Astrocyte (in vitro differentiated cells and primary cell): ENCODE results near the gene MYO5B. TPM values are rescaled to one million over a fixed set of nuclear protein-coding genes. Genes with fewer than 3 reads are reported as not detected.

Experiments
- DNase-seq: peaks from one replicate; pipeline ENCODE4 v3.0.0-alpha.2; 2010; ENCODE audit warnings: low read depth
- FAIRE-seq: peaks from 2 replicates; lab custom pipeline; 2011; peaks lifted over from hg19 to GRCh38; lab: Jason Lieb, UNC
- H2AFZ ChIP-seq: 2 replicates; pipeline ENCODE4 v1.6.0; 2012; ENCODE audit warnings: low read depth, low read length, inconsistent platforms
- H3K27ac ChIP-seq: 2 replicates; pipeline ENCODE4 v1.5.1; 2011; ENCODE audit warnings: low read depth, low read length, inconsistent platforms
- H3K27me3 ChIP-seq: 2 replicates; pipeline ENCODE4 v1.6.0; 2011; ENCODE audit warnings: low read length, inconsistent platforms; ENCODE audit not compliant: insufficient read depth
- H3K36me3 ChIP-seq: 2 replicates; pipeline ENCODE4 v1.5.1; 2011; ENCODE audit warnings: low read length, inconsistent platforms; ENCODE audit not compliant: insufficient read depth
- H3K4me1 ChIP-seq: 2 replicates; pipeline ENCODE4 v1.5.1; 2011; ENCODE audit warnings: low read length, inconsistent platforms; ENCODE audit not compliant: insufficient read depth
- H3K4me2 ChIP-seq: 2 replicates; pipeline ENCODE4 v1.6.0; 2012; ENCODE audit warnings: low read length, inconsistent platforms
- H3K4me3 ChIP-seq: 2 replicates; pipeline ENCODE4 v1.5.1; 2011; ENCODE audit warnings: low read depth, mild to moderate bottlenecking, low read length, inconsistent platforms; ENCODE audit not compliant: insufficient read depth
- H3K79me2 ChIP-seq: 2 replicates; pipeline ENCODE4 v1.6.0; 2012; ENCODE audit warnings: mild to moderate bottlenecking, low read length, inconsistent platforms; ENCODE audit not compliant: insufficient read depth
- H3K9ac ChIP-seq: 2 replicates; pipeline ENCODE4 v1.6.0; 2012; ENCODE audit warnings: mild to moderate bottlenecking, low read length, inconsistent platforms
- H3K9me3 ChIP-seq: 2 replicates; pipeline ENCODE4 v1.5.1; 2012; ENCODE audit warnings: low read depth, mild to moderate bottlenecking, low read length, inconsistent platforms; ENCODE audit not compliant: insufficient read depth
- H4K20me1 ChIP-seq: 2 replicates; pipeline ENCODE4 v1.6.0; 2012; ENCODE audit warnings: low read length, inconsistent platforms; ENCODE audit not compliant: insufficient read depth
- H3K27ac Mint-ChIP-seq: one replicate; pipeline ENCODE4 v1.8.0; 2021; ENCODE audit warnings: mild to moderate bottlenecking, mixed read lengths; ENCODE audit not compliant: unreplicated experiment
- H3K27me3 Mint-ChIP-seq: one replicate; pipeline ENCODE4 v1.8.0; 2021; ENCODE audit warnings: low read depth, mixed read lengths; ENCODE audit not compliant: unreplicated experiment
- H3K36me3 Mint-ChIP-seq: one replicate; pipeline ENCODE4 v1.8.0; 2021; ENCODE audit warnings: low read depth, mixed read lengths; ENCODE audit not compliant: unreplicated experiment
- H3K4me1 Mint-ChIP-seq: one replicate; pipeline ENCODE4 v1.8.0; 2021; ENCODE audit warnings: low read depth, mixed read lengths; ENCODE audit not compliant: unreplicated experiment
- H3K4me3 Mint-ChIP-seq: one replicate; pipeline ENCODE4 v1.8.0; 2021; ENCODE audit warnings: mild to moderate bottlenecking, moderate library complexity, mixed read lengths; ENCODE audit not compliant: unreplicated experiment
- H3K9me3 Mint-ChIP-seq: one replicate; pipeline ENCODE4 v1.8.0; 2021; ENCODE audit warnings: mild to moderate bottlenecking, mixed read lengths; ENCODE audit not compliant: unreplicated experiment
- CTCF ChIP-seq: IDR thresholded peaks from 2 replicates; pipeline ENCODE4 v1.5.1; 2011; ENCODE audit warnings: low read depth, mild to moderate bottlenecking, inconsistent platforms, low read length, moderate library complexity; ENCODE audit not compliant: insufficient read depth
- EZH2 ChIP-seq: IDR thresholded peaks from 2 replicates; pipeline ENCODE4 v1.6.1; 2012; ENCODE audit warnings: mild to moderate bottlenecking, low read length, inconsistent platforms; ENCODE audit not compliant: insufficient read depth
- total RNA-seq: library from RNA; stranded (reverse); gene quantifications from 2 replicates; pipeline ENCODE4 v1.2.1, GENCODE V29; 2021

The MYO5B gene
- total RNA-seq, 1 donor from 2014 or later = 8.3 TPM

- Mint-ChIP-seq H3K4me1 (peaks cover 20% of the 10 kb centered on the region), H3K27me3 (peaks cover 2% of the 10 kb centered on the region), H3K27ac (no peak overlapping the region), H3K36me3 (no peaks in the 10 kb centered on the region), H3K4me3 (no peak overlapping the region), H3K9me3 (peaks cover under 1% of the 10 kb centered on the region)
- FAIRE-seq = no peak
- Histone ChIP-seq H4K20me1 (no peaks in the 10 kb centered on the region), H3K9ac (no peak overlapping the region), H3K4me1 (peaks cover 6% of the 10 kb centered on the region), H2AFZ (no peak overlapping the region), H3K4me3 (no peak overlapping the region), H3K79me2 (no peaks in the 10 kb centered on the region), H3K27ac (no peak overlapping the region), H3K9me3 (no peaks in the 10 kb centered on the region), H3K4me2 (no peak overlapping the region), H3K27me3 (peaks cover 3% of the 10 kb centered on the region), H3K36me3 (no peaks in the 10 kb centered on the region)
- TF ChIP-seq EZH2 = no peak
- TF ChIP-seq CTCF = no peak
- peak; percentile 16 for DNase-seq
Measured at GRCh38 chr18:49880661-49881060, 314.3 kb downstream of the MYO5B start.

GRCh38 chr18:49879271-49879580 lies 315.7 kb downstream of the MYO5B start:
- Histone ChIP-seq H3K36me3 (no peaks in the 10 kb centered on the region), H3K79me2 (no peaks in the 10 kb centered on the region), H4K20me1 (no peaks in the 10 kb centered on the region), H2AFZ (no peak overlapping the region), H3K27me3 (peaks cover 3% of the 10 kb centered on the region), H3K9me3 (no peaks in the 10 kb centered on the region), H3K4me2 (no peak overlapping the region), H3K9ac (no peak overlapping the region), H3K4me1 (peaks cover 6% of the 10 kb centered on the region), H3K4me3 (no peak overlapping the region), H3K27ac (no peak overlapping the region)
- H3K36me3 Mint-ChIP-seq = no peaks in the 10 kb centered on the region
- H3K9me3 Mint-ChIP-seq = peaks cover 3% of the 10 kb centered on the region
- FAIRE-seq (no peak), DNase-seq (no peak)
- H3K4me3 Mint-ChIP-seq = no peak overlapping the region
- TF ChIP-seq CTCF (no peak), EZH2 (no peak)
- H3K27ac Mint-ChIP-seq = no peak overlapping the region
- H3K4me1 Mint-ChIP-seq = peaks cover 20% of the 10 kb centered on the region
- no peaks in the 10 kb centered on the region for H3K27me3 Mint-ChIP-seq

- no peaks in the 10 kb centered on the region for H4K20me1 ChIP-seq
- FAIRE-seq (peak; percentile 69), DNase-seq (peak; percentile 74)
- Mint-ChIP-seq H3K36me3 (no peaks in the 10 kb centered on the region), H3K4me1 (peaks cover 20% of the 10 kb centered on the region), H3K4me3 (no peak overlapping the region), H3K9me3 (peaks cover 3% of the 10 kb centered on the region), H3K27ac (peak overlapping the region; percentile 24), H3K27me3 (no peaks in the 10 kb centered on the region)
- no peak overlapping the region for H3K9ac ChIP-seq
- no peak overlapping the region for H2AFZ ChIP-seq
- peaks cover 6% of the 10 kb centered on the region for H3K4me1 ChIP-seq
- no peaks in the 10 kb centered on the region for H3K36me3 ChIP-seq
- no peaks in the 10 kb centered on the region for H3K79me2 ChIP-seq
- no peak for TF ChIP-seq CTCF
- TF ChIP-seq EZH2 = no peak
- H3K4me3 ChIP-seq = no peak overlapping the region
- H3K27ac ChIP-seq = no peak overlapping the region
- no peaks in the 10 kb centered on the region for H3K9me3 ChIP-seq
- peak overlapping the region; percentile 31 for H3K4me2 ChIP-seq
- H3K27me3 ChIP-seq = peaks cover 3% of the 10 kb centered on the region
Measured at GRCh38 chr18:49878567-49879270, 316.2 kb downstream of the MYO5B start.
